Liver (tissue), 9 donors: Measurements from ENCODE around the gene GMEB2. TPM values are rescaled to one million over a fixed set of nuclear protein-coding genes. Genes with fewer than 3 reads are reported as not detected.

Experiments
- DNase-seq: peaks from one replicate; pipeline ENCODE4 v3.0.0-alpha.2; 2017; ENCODE audit warnings: low spot score
- H3K27ac ChIP-seq, 2 donors: one replicate each; pipeline ENCODE4 v1.7.0; 2013; ENCODE audit warnings: inconsistent platforms in 2 of 2, low read length in 2 of 2, control low read depth in 1 of 2, low read depth in 1 of 2, mild to moderate bottlenecking in 1 of 2
- H3K27me3 ChIP-seq, 4 donors: one replicate each; pipeline versions ENCODE4 v1.6.1 to v1.7.0; 2013; ENCODE audit warnings: low read length in 3 of 4, inconsistent platforms in 1 of 4, mild to moderate bottlenecking in 1 of 4, moderate library complexity in 1 of 4; ENCODE audit not compliant: control insufficient read depth in 4 of 4, insufficient read depth in 4 of 4
- H3K36me3 ChIP-seq, 4 donors: one replicate each; pipeline versions ENCODE4 v1.6.1 to v1.7.0; 2013; ENCODE audit warnings: low read length in 3 of 4, mild to moderate bottlenecking in 3 of 4, low read depth in 1 of 4, moderate library complexity in 1 of 4; ENCODE audit not compliant: control insufficient read depth in 4 of 4, insufficient read depth in 3 of 4
- H3K4me1 ChIP-seq, 4 donors: one replicate each; pipeline versions ENCODE4 v1.6.1 to v1.7.0; 2013; ENCODE audit warnings: low read length in 3 of 4, mild to moderate bottlenecking in 3 of 4, moderate library complexity in 1 of 4; ENCODE audit not compliant: control insufficient read depth in 4 of 4, insufficient read depth in 4 of 4
- H3K4me3 ChIP-seq, 3 donors: one replicate each; pipeline versions ENCODE4 v1.6.1 to v1.7.0; 2013; ENCODE audit warnings: low read length in 3 of 3, control low read depth in 1 of 3, low read depth in 1 of 3, mild to moderate bottlenecking in 1 of 3
- H3K9ac ChIP-seq, 2 donors: one replicate each; pipeline ENCODE4 v1.7.0; 2013; ENCODE audit warnings: low read length in 2 of 2, mild to moderate bottlenecking in 2 of 2, moderate library complexity in 2 of 2, control low read depth in 1 of 2, low read depth in 1 of 2
- H3K9me3 ChIP-seq, 4 donors: one replicate each; pipeline versions ENCODE4 v1.6.1 to v1.7.0; 2013; ENCODE audit warnings: low read length in 3 of 4; ENCODE audit not compliant: control insufficient read depth in 4 of 4
- ATF3 ChIP-seq: IDR thresholded peaks from 2 replicates; pipeline ENCODE4 v1.6.1; 2016; ENCODE audit warnings: antibody characterized with exemption
- EGR1 ChIP-seq, 2 donors: IDR thresholded peaks; 2 replicates each; pipeline ENCODE4 v1.6.1; 2016 to 2018; ENCODE audit warnings: antibody characterized with exemption in 2 of 2, low read depth in 2 of 2
- FOXA1 ChIP-seq: IDR thresholded peaks from 2 replicates; pipeline ENCODE4 v1.6.1; 2016; ENCODE audit warnings: antibody characterized with exemption
- FOXA2 ChIP-seq: IDR thresholded peaks from 2 replicates; pipeline ENCODE4 v1.6.1; 2016; ENCODE audit warnings: antibody characterized with exemption
- GABPA ChIP-seq, 2 donors: IDR thresholded peaks in 1 of 2; conservative IDR thresholded peaks in 1 of 2; 2 replicates each; pipeline ENCODE4 v1.6.1; 2016; ENCODE audit warnings: antibody characterized with exemption in 2 of 2, mild to moderate bottlenecking in 1 of 2, moderate library complexity in 1 of 2
- HNF4A ChIP-seq, 2 donors: conservative IDR thresholded peaks; 2 replicates each; pipeline ENCODE4 v1.6.1; 2016; ENCODE audit warnings: antibody characterized with exemption in 2 of 2, mild to moderate bottlenecking in 2 of 2
- HNF4G ChIP-seq: IDR thresholded peaks from 2 replicates; pipeline ENCODE4 v1.6.1; 2016; ENCODE audit warnings: antibody characterized with exemption
- JUND ChIP-seq, 2 donors: IDR thresholded peaks; 2 replicates each; pipeline ENCODE4 v1.6.1; 2016; ENCODE audit warnings: antibody characterized with exemption in 2 of 2
- NR2F2 ChIP-seq: IDR thresholded peaks from 2 replicates; pipeline ENCODE4 v1.6.1; 2016; ENCODE audit warnings: antibody characterized with exemption
- RAD21 ChIP-seq, 2 donors: IDR thresholded peaks; 2 replicates each; pipeline ENCODE4 v1.6.1; 2016; ENCODE audit warnings: antibody characterized with exemption in 2 of 2, mild to moderate bottlenecking in 2 of 2
- RXRA ChIP-seq, 2 donors: IDR thresholded peaks; 2 replicates each; pipeline ENCODE4 v1.6.1; 2017 to 2018; ENCODE audit warnings: antibody characterized with exemption in 2 of 2, mild to moderate bottlenecking in 1 of 2
- SP1 ChIP-seq: IDR thresholded peaks from 2 replicates; pipeline ENCODE4 v1.6.1; 2018; ENCODE audit warnings: antibody characterized with exemption, mild to moderate bottlenecking
- TAF1 ChIP-seq: conservative IDR thresholded peaks from 2 replicates; pipeline ENCODE4 v1.6.1; 2016; ENCODE audit warnings: antibody characterized with exemption, mild to moderate bottlenecking
- YY1 ChIP-seq: IDR thresholded peaks from 2 replicates; pipeline ENCODE4 v1.6.1; 2016; ENCODE audit warnings: antibody characterized with exemption, mild to moderate bottlenecking
- ZBTB33 ChIP-seq: IDR thresholded peaks from 2 replicates; pipeline ENCODE4 v1.6.1; 2016; ENCODE audit warnings: antibody characterized with exemption
- WGBS: extraction: QIAGEN DNeasy Blood & Tissue Kit; methylation state at CpG from one replicate; pipeline ENCODE4 v1.1.7; 2013; 5-methylcytosine and 5-hydroxymethylcytosine counted together
- polyA plus RNA-seq, 2 donors: library from polyadenylated mRNA; stranded (reverse) in 1 of 2; unstranded in 1 of 2; fragments of 200-250 nt in 1 of 2; fragments of >200 nt in 1 of 2; fragmentation: Nextera tagmentation in 1 of 2; extraction: Ambion mirVana in 1 of 2; gene quantifications; one replicate each; pipeline versions ENCODE4 v1.2.1 to v1.2.3, GENCODE V29; 2013 to 2015
- total RNA-seq, 2 donors: library from RNA; depleted of rRNA; stranded (reverse); fragments of >200 nt; gene quantifications; one replicate each; pipeline ENCODE4 v1.2.3, GENCODE V29; 2014
- TF ChIP-seq, protein P1 (sequence below): fragments of 150-350 bp; IDR thresholded peaks from 2 replicates; pipeline ENCODE4 v1.5.1; 2017; ENCODE audit warnings: improper control_type of control experiment, low read depth, low read length; ENCODE audit not compliant: missing input control
- TF ChIP-seq, protein P2 (sequence below): IDR thresholded peaks from 2 replicates; pipeline ENCODE4 v1.6.1; 2016; ENCODE audit warnings: antibody characterized with exemption
- TF ChIP-seq, protein P3 (sequence below): IDR thresholded peaks from 2 replicates; pipeline ENCODE4 v1.6.1; 2016; ENCODE audit warnings: antibody characterized with exemption, mild to moderate bottlenecking
- donor health status: healthy.
- donor health status: healthy.
- donor health status: healthy.
- donor health status: healthy.
- donor health status: healthy.

The GMEB2 gene
- total and polyA plus RNA-seq, 4 donors, result 1.3 to 8.6 (median 5.3) TPM

- peaks cover 0 to 3% (median 1%) of the 10 kb centered on the region in 4 donors for H3K4me1 ChIP-seq
- no peak overlapping the region for H3K27ac ChIP-seq
- H3K27me3 ChIP-seq, result no peaks in the 10 kb centered on the region
- no peak overlapping the region for H3K9ac ChIP-seq
- WGBS, result 89% methylated on average over 8 of the region's 8 CpGs
- H3K36me3 ChIP-seq, result peaks cover 3 to 22% (median 8%) of the 10 kb centered on the region in 4 donors
- no peaks in the 10 kb centered on the region for H3K9me3 ChIP-seq
- no peak overlapping the region for H3K4me3 ChIP-seq
- DNase-seq, result no peak
- TF ChIP-seq HNF4A (conservative IDR thresholded peaks at IDR 0.05) (no peak), FOXA2 (no peak)
Measured at GRCh38 chr20:63620991-63621390, 5.9 kb downstream of the GMEB2 start.

- Histone ChIP-seq H3K9me3 (no peaks in the 10 kb centered on the region), H3K4me1 (no peaks in the 10 kb centered on the region), H3K36me3 (peaks cover 3 to 22% (median 8%) of the 10 kb centered on the region in 4 donors), H3K27ac (no peak overlapping the region), H3K27me3 (no peaks in the 10 kb centered on the region), H3K4me3 (no peak overlapping the region), H3K9ac (no peak overlapping the region)
- 95% methylated on average over 13 of the region's 13 CpGs for WGBS
- DNase-seq, result no peak
- TF ChIP-seq TAF1, result no peak
- TF ChIP-seq SP1, result no peak
- no peak for TF ChIP-seq FOXA2
- TF ChIP-seq, protein P1, sequence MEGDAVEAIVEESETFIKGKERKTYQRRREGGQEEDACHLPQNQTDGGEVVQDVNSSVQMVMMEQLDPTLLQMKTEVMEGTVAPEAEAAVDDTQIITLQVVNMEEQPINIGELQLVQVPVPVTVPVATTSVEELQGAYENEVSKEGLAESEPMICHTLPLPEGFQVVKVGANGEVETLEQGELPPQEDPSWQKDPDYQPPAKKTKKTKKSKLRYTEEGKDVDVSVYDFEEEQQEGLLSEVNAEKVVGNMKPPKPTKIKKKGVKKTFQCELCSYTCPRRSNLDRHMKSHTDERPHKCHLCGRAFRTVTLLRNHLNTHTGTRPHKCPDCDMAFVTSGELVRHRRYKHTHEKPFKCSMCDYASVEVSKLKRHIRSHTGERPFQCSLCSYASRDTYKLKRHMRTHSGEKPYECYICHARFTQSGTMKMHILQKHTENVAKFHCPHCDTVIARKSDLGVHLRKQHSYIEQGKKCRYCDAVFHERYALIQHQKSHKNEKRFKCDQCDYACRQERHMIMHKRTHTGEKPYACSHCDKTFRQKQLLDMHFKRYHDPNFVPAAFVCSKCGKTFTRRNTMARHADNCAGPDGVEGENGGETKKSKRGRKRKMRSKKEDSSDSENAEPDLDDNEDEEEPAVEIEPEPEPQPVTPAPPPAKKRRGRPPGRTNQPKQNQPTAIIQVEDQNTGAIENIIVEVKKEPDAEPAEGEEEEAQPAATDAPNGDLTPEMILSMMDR, result no peak
- no peak for TF ChIP-seq FOXA1
- TF ChIP-seq YY1, result no peak
- no peak for TF ChIP-seq RXRA (IDR thresholded peaks at IDR 0.05)
- no peak for TF ChIP-seq EGR1 (IDR thresholded peaks at IDR 0.05; ENCODE audit: low read depth in 2 of 2)
- no peak for TF ChIP-seq ATF3
- TF ChIP-seq, protein P2, sequence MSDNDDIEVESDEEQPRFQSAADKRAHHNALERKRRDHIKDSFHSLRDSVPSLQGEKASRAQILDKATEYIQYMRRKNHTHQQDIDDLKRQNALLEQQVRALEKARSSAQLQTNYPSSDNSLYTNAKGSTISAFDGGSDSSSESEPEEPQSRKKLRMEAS, result no peak
- TF ChIP-seq ZBTB33, result no peak
- TF ChIP-seq HNF4A (conservative IDR thresholded peaks at IDR 0.05), result no peak
- no peak for TF ChIP-seq GABPA (IDR thresholded peaks at IDR 0.05 in 1 of 2, conservative IDR thresholded peaks at IDR 0.05 in 1 of 2)
- TF ChIP-seq, protein P3, sequence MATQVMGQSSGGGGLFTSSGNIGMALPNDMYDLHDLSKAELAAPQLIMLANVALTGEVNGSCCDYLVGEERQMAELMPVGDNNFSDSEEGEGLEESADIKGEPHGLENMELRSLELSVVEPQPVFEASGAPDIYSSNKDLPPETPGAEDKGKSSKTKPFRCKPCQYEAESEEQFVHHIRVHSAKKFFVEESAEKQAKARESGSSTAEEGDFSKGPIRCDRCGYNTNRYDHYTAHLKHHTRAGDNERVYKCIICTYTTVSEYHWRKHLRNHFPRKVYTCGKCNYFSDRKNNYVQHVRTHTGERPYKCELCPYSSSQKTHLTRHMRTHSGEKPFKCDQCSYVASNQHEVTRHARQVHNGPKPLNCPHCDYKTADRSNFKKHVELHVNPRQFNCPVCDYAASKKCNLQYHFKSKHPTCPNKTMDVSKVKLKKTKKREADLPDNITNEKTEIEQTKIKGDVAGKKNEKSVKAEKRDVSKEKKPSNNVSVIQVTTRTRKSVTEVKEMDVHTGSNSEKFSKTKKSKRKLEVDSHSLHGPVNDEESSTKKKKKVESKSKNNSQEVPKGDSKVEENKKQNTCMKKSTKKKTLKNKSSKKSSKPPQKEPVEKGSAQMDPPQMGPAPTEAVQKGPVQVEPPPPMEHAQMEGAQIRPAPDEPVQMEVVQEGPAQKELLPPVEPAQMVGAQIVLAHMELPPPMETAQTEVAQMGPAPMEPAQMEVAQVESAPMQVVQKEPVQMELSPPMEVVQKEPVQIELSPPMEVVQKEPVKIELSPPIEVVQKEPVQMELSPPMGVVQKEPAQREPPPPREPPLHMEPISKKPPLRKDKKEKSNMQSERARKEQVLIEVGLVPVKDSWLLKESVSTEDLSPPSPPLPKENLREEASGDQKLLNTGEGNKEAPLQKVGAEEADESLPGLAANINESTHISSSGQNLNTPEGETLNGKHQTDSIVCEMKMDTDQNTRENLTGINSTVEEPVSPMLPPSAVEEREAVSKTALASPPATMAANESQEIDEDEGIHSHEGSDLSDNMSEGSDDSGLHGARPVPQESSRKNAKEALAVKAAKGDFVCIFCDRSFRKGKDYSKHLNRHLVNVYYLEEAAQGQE, result no peak
- TF ChIP-seq JUND (IDR thresholded peaks at IDR 0.05), result no peak
- no peak for TF ChIP-seq HNF4G
- TF ChIP-seq RAD21 (IDR thresholded peaks at IDR 0.05), result no peak
- TF ChIP-seq NR2F2, result no peak
Measured at GRCh38 chr20:63619505-63619904, 7.4 kb downstream of the GMEB2 start.
